NCI-H1694 (cell line): ENCODE data around the gene BDKRB2.

Experiments
- DNase-seq: peaks from one replicate; lab custom pipeline; 2025; lab: John Stamatoyannopoulos, UW

Gene BDKRB2

GRCh38 chr14:96198430-96199130, 6.1 kb upstream of the BDKRB2 start:
- no peak for DNase-seq

GRCh38 chr14:96201157-96201556, 3.5 kb upstream of the BDKRB2 start:
- no peak for DNase-seq

- no peak for DNase-seq
These were observed 2.7 kb upstream of the BDKRB2 start for GRCh38 chr14:96201965-96202364.

- no peak for DNase-seq
These were observed 2.1 kb upstream of the BDKRB2 start for GRCh38 chr14:96202441-96203094.

- DNase-seq, result no peak
These were observed 1.5 kb upstream of the BDKRB2 start for GRCh38 chr14:96203116-96203515.

GRCh38 chr14:96203635-96204034, 1.0 kb upstream of the BDKRB2 start:
- DNase-seq, result no peak

GRCh38 chr14:96205059-96205977, 679 bp downstream of the BDKRB2 start:
- DNase-seq, result no peak

GRCh38 chr14:96205978-96206360, 1.3 kb downstream of the BDKRB2 start:
- DNase-seq, result no peak

GRCh38 chr14:96206461-96206860, 1.8 kb downstream of the BDKRB2 start:
- DNase-seq, result no peak

- no peak for DNase-seq
These were observed 3.0 kb downstream of the BDKRB2 start for GRCh38 chr14:96207686-96208085.

GRCh38 chr14:96208739-96209138, 4.1 kb downstream of the BDKRB2 start:
- no peak for DNase-seq

- no peak for DNase-seq
These were observed 7.5 kb downstream of the BDKRB2 start for GRCh38 chr14:96212140-96212539.

- DNase-seq, result no peak
These were observed 8.3 kb downstream of the BDKRB2 start for GRCh38 chr14:96212896-96213295.

- DNase-seq, result no peak
These were observed 9.3 kb downstream of the BDKRB2 start for GRCh38 chr14:96213871-96214465.

GRCh38 chr14:96214793-96215192, 10.2 kb downstream of the BDKRB2 start:
- no peak for DNase-seq

- no peak for DNase-seq
These were observed 11.0 kb downstream of the BDKRB2 start for GRCh38 chr14:96215452-96216244.

GRCh38 chr14:96216627-96217026, 12.0 kb downstream of the BDKRB2 start:
- DNase-seq, result no peak

- DNase-seq, result no peak
These were observed 12.8 kb downstream of the BDKRB2 start for GRCh38 chr14:96217376-96217913.

- DNase-seq, result no peak
These were observed 16.5 kb downstream of the BDKRB2 start for GRCh38 chr14:96221109-96221650.

GRCh38 chr14:96221841-96222240, 17.2 kb downstream of the BDKRB2 start:
- no peak for DNase-seq
